Esophagus squamous epithelium (tissue), 5 donors: ENCODE data around the gene B4GALT5. TPM values are rescaled to one million over a fixed set of nuclear protein-coding genes. Genes with fewer than 3 reads are reported as not detected.
A peak's percentile ranks its signal among the peaks of the same experiment; 100 is the strongest.

Experiments used
- DNase-seq: peaks from one replicate; lab custom pipeline; 2025; lab: John Stamatoyannopoulos, UW
- H3K27ac ChIP-seq, 4 donors: fragments of 200-600 bp; sonication (generic); one replicate each; pipeline ENCODE4 v1.5.1; 2016 to 2019; ENCODE audit warnings: mild to moderate bottlenecking in 1 of 4
- H3K27me3 ChIP-seq, 4 donors: fragments of 200-600 bp; sonication (generic); 1 replicate in 3 of 4; 2 replicates in 1 of 4; pipeline versions ENCODE4 v1.5.1 to v1.6.0; 2017 to 2021; ENCODE audit warnings: antibody characterized with exemption in 1 of 4
- H3K36me3 ChIP-seq, 3 donors: fragments of 200-600 bp; sonication (generic); one replicate each; pipeline ENCODE4 v1.5.1; 2016 to 2019
- H3K4me1 ChIP-seq, 3 donors: fragments of 200-600 bp; sonication (generic); one replicate each; pipeline ENCODE4 v1.5.1; 2017 to 2019
- H3K4me3 ChIP-seq, 4 donors: fragments of 200-600 bp; sonication (generic); 1 replicate in 3 of 4; 2 replicates in 1 of 4; pipeline ENCODE4 v1.5.1; 2016 to 2019; ENCODE audit warnings: mild to moderate bottlenecking in 2 of 4, moderate library complexity in 1 of 4
- H3K9me3 ChIP-seq, 3 donors: fragments of 200-600 bp; sonication (generic); one replicate each; pipeline ENCODE4 v1.5.1; 2016 to 2019
- POLR2A ChIP-seq, 4 donors: fragments of 450-650 bp; IDR thresholded peaks; one replicate each; pipeline ENCODE4 v1.6.1; 2017; ENCODE audit warnings: antibody characterized with exemption in 4 of 4, mild to moderate bottlenecking in 4 of 4, moderate library complexity in 3 of 4
- WGBS, 2 donors: methylation state at CpG; one replicate each; pipeline ENCODE4 v1.1.5; 2018; 5-methylcytosine and 5-hydroxymethylcytosine counted together
- intact Hi-C: fragments of 100-400 bp; cut with DNase I; formaldehyde crosslinking; loops from one replicate; pipeline ENCODE4 v1.15.0; 2022
- total RNA-seq, 4 donors: library from RNA; depleted of rRNA; stranded (reverse); fragments of >200 nt; gene quantifications; one replicate each; pipeline ENCODE4 v1.1.0, GENCODE V29; 2016
- TF ChIP-seq, protein P1 (sequence below), 6 experiments: fragments of 450-650 bp in 4 of 6; fragments of 200-600 bp in 2 of 6; sonication (generic) in 2 of 6; IDR thresholded peaks; one replicate each; pipeline ENCODE4 v1.5.1; 2016 to 2019; ENCODE audit warnings: antibody characterized with exemption in 6 of 6, mild to moderate bottlenecking in 4 of 6, moderate library complexity in 4 of 6
- donor health status: DM: yes; HTN: yes; CAD: no.

Gene B4GALT5
- total RNA-seq, 4 donors from 2014 or later, result 24.1 to 34.2 (median 25.7) TPM

GRCh38 chr20:49610691-49611538, 102.8 kb downstream of the B4GALT5 start:
- intact Hi-C loops, result loop anchor here (5.0 kb wide), 1 partner anchor 236 kb away; no protein-coding TSS in a partner anchor
- H3K27me3 ChIP-seq, result peaks cover 0 to 15% (median 0%) of the 10 kb centered on the region in 4 donors
- peak overlapping the region in 3 of 4 donors; percentile 48 to 64 (median 58) for H3K27ac ChIP-seq
- peak in 1 of 4 donors; percentile 14 for TF ChIP-seq POLR2A (IDR thresholded peaks at IDR 0.05)
- TF ChIP-seq, protein P1, sequence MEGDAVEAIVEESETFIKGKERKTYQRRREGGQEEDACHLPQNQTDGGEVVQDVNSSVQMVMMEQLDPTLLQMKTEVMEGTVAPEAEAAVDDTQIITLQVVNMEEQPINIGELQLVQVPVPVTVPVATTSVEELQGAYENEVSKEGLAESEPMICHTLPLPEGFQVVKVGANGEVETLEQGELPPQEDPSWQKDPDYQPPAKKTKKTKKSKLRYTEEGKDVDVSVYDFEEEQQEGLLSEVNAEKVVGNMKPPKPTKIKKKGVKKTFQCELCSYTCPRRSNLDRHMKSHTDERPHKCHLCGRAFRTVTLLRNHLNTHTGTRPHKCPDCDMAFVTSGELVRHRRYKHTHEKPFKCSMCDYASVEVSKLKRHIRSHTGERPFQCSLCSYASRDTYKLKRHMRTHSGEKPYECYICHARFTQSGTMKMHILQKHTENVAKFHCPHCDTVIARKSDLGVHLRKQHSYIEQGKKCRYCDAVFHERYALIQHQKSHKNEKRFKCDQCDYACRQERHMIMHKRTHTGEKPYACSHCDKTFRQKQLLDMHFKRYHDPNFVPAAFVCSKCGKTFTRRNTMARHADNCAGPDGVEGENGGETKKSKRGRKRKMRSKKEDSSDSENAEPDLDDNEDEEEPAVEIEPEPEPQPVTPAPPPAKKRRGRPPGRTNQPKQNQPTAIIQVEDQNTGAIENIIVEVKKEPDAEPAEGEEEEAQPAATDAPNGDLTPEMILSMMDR (IDR thresholded peaks at IDR 0.05), result peak; percentile 97 to 100 (median 100)
- peak overlapping the region in 2 of 4 donors; percentile 10 to 52 for H3K4me3 ChIP-seq
- no peak for DNase-seq
- peaks cover 3 to 38% (median 22%) of the 10 kb centered on the region in 3 donors for H3K4me1 ChIP-seq
- WGBS, 2 donors, result 28 to 35% methylated on average over 18 to 23 of the region's 48 CpGs
- H3K36me3 ChIP-seq, result no peaks in the 10 kb centered on the region
- no peaks in the 10 kb centered on the region for H3K9me3 ChIP-seq

GRCh38 chr20:49608752-49609670, 104.7 kb downstream of the B4GALT5 start:
- no peak overlapping the region for H3K27ac ChIP-seq
- H3K4me3 ChIP-seq, result peak overlapping the region in 1 of 4 donors; percentile 35
- H3K36me3 ChIP-seq, result no peaks in the 10 kb centered on the region
- DNase-seq, result no peak
- H3K27me3 ChIP-seq, result peaks cover 0 to 15% (median 0%) of the 10 kb centered on the region in 4 donors
- H3K4me1 ChIP-seq, result peaks cover 7 to 47% (median 18%) of the 10 kb centered on the region in 3 donors
- intact Hi-C loops, result loop anchor here (5.0 to 10.0 kb wide), 2 partner anchors 67 to 274 kb away; no protein-coding TSS in a partner anchor
- TF ChIP-seq POLR2A (IDR thresholded peaks at IDR 0.05), result no peak
- TF ChIP-seq, protein P1 (IDR thresholded peaks at IDR 0.05), result peak; percentile 89 to 97 (median 95)
- 9 to 11% methylated on average over 7 to 14 of the region's 17 CpGs for WGBS, 2 donors
- no peaks in the 10 kb centered on the region for H3K9me3 ChIP-seq

DNA sequence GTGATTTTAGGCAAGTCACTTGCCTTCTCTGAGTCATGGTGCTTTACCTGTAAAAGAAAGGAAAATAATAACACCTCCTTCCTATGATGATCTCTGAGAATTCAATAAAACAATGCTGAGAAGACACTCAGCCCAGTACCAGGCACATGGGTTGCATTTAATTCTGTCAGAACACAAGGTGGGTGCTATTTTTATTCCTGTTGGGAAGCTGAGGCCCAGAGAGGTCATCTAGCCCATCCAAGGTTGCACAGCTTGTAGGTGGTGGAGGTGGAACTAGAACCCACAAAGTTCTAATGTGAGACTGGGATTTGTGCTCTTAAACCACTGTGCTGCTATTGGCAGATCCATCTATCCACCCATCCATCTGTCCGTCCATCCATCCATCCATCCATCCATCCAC, 106.1 kb downstream of the B4GALT5 start:
- DNase-seq, result no peak
- no peak overlapping the region for H3K27ac ChIP-seq
- no peaks in the 10 kb centered on the region for H3K36me3 ChIP-seq
- no peaks in the 10 kb centered on the region for H3K9me3 ChIP-seq
- 71 to 92% methylated on average over 1 of the region's 1 CpG for WGBS, 2 donors
- peaks cover 7 to 49% (median 18%) of the 10 kb centered on the region in 3 donors for H3K4me1 ChIP-seq
- peaks cover 0 to 15% (median 0%) of the 10 kb centered on the region in 4 donors for H3K27me3 ChIP-seq
- no peak overlapping the region for H3K4me3 ChIP-seq
- intact Hi-C loops, result loop anchor here (5.0 to 10.0 kb wide), 2 partner anchors 65 to 273 kb away; no protein-coding TSS in a partner anchor
- TF ChIP-seq, protein P1 (IDR thresholded peaks at IDR 0.05), result no peak
- no peak for TF ChIP-seq POLR2A (IDR thresholded peaks at IDR 0.05)

DNA sequence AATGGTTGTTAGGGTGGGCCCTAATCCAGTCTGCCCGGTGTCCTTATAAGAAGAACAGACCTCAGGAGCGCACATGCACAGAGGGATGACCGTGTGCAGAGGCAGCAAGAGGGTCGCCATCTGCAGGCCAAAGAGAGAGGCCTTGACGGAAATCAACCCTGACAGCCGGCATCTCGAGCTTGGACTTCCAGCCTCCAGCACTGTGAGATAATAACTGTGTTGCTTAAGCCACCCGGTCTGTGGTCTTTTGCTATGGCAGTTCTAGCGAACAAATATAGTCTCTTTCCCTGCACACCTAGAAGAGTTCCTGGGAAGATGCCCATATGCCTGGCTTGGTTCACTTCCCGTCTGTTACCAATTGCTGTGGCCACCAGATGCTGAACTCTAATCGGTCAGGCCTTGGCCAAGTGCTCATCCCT, 110.5 kb downstream of the B4GALT5 start:
- intact Hi-C loops, result loop anchor here (10.0 kb wide), 1 partner anchor 268 kb away; no protein-coding TSS in a partner anchor
- H3K27ac ChIP-seq, result peak overlapping the region in 3 of 4 donors; percentile 13 to 54 (median 14)
- H3K27me3 ChIP-seq, result peaks cover 0 to 9% (median 0%) of the 10 kb centered on the region in 4 donors
- no peaks in the 10 kb centered on the region for H3K9me3 ChIP-seq
- H3K4me3 ChIP-seq, result no peak overlapping the region
- TF ChIP-seq POLR2A (IDR thresholded peaks at IDR 0.05), result no peak
- TF ChIP-seq, protein P1 (IDR thresholded peaks at IDR 0.05), result peak in 1 of 6 experiments; percentile 28
- no peak for DNase-seq
- 46 to 76% methylated on average over 4 to 9 of the region's 11 CpGs for WGBS, 2 donors
- H3K4me1 ChIP-seq, result peaks cover 3 to 22% (median 4%) of the 10 kb centered on the region in 3 donors
- no peaks in the 10 kb centered on the region for H3K36me3 ChIP-seq
